8988T (cell line): ENCODE data around the gene NDUFA12.

Experiments used
- DNase-seq: peaks from one replicate; pipeline ENCODE4 v3.0.0; 2011

The NDUFA12 gene

DNA sequence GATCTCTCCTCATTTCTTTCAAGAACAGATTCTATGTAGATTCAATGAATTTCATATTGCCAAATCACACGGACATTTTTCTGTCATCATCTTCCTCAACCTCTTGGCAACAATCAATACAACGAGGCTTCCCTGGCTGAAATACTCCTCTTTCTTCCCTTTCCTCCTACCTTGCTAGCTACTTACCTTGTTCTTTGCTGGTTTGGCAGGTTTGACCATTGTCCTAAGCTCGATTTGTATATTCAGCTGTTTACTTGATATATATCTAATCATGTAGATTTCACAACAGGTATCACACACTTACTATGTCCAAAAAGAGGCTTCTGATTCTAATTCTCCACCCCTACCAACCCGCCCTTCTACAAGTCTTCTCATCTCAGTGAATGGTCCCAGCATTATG is 23.6 kb downstream of the NDUFA12 start:
- no peak for DNase-seq

DNA sequence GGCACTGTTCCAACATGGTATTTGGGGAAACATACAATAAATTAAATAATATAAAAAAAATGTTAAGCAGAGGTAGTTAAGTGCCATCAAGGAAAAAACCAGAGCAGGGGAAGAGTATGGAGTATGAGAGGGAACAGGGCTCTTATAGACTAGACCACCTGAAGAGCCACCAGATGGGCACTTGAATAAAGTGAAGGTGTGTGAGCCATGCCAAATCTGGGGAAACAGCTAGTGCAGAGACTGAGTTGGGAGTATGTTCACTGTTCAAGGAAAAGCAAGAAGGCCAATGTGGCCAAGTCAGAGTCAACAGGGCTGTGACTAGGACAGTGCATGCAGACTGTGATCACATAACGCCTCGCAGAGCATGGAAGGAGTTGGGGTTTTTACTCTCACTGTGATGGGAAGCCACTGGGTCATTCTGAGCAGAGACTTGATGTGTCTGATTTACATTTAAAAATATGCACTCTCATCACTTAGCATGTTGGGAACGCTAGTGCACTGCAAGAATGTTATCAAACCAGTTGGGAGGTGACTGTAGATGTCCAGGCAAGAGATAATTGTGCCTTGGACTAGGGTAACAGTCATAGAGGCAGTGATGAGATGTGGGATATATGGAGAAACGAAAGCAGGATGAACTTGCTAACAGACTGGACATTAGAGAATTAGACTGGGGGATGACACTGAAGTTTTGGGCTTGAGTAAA is 25.6 kb downstream of the NDUFA12 start:
- DNase-seq, result no peak

GRCh38 chr12:94973221-94973620 is 30.3 kb downstream of the NDUFA12 start:
- no peak for DNase-seq

GRCh38 chr12:94972795-94973194 is 30.7 kb downstream of the NDUFA12 start:
- no peak for DNase-seq

DNA sequence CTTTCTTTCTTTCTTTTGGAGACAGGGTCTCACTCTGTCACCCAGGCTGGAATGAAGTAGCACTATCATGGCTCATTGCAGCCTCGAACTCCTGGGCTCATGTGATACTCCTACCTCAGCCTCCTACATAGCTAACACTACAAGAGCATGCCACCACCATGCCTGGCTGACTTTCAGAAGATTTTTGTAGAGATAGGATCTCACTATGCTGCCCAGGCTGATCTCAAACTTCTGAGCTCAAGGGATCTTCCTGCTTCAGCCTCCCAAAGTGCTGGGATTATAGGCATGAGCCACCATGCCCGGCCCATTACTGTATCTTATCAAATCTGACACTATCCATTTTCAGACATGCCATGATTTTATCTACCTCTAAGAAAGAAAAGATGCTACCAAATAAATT is 31.6 kb downstream of the NDUFA12 start:
- no peak for DNase-seq

GRCh38 chr12:94970560-94970959 is 32.9 kb downstream of the NDUFA12 start:
- DNase-seq, result no peak

DNA sequence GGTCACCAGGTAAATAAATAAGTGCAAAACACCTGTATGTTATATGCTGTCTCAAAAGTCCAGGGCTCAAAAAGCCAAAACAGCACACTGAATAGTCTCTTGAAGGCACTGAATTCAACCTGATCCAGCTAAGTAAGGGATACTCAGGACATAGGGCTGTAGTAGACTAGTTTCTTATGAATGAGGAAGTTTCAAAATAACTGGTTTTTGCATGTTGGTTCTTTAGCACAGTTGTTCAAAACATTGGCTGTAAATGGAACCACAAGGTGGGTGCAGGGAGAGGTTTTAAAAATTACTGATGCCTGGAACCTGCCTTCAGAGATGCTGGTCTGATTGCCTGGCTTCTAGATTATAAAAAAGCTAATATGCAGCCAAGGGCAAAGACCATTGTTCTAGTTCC is 34.1 kb downstream of the NDUFA12 start:
- no peak for DNase-seq

GRCh38 chr12:94965982-94966630 is 37.4 kb downstream of the NDUFA12 start:
- DNase-seq, result no peak

- DNase-seq, result no peak
Measured at GRCh38 chr12:94963649-94964048, 39.8 kb downstream of the NDUFA12 start.

- no peak for DNase-seq
Measured at GRCh38 chr12:94962670-94963069, 40.8 kb downstream of the NDUFA12 start.

- DNase-seq, result no peak
Measured at GRCh38 chr12:94961911-94962310, 41.6 kb downstream of the NDUFA12 start.

DNA sequence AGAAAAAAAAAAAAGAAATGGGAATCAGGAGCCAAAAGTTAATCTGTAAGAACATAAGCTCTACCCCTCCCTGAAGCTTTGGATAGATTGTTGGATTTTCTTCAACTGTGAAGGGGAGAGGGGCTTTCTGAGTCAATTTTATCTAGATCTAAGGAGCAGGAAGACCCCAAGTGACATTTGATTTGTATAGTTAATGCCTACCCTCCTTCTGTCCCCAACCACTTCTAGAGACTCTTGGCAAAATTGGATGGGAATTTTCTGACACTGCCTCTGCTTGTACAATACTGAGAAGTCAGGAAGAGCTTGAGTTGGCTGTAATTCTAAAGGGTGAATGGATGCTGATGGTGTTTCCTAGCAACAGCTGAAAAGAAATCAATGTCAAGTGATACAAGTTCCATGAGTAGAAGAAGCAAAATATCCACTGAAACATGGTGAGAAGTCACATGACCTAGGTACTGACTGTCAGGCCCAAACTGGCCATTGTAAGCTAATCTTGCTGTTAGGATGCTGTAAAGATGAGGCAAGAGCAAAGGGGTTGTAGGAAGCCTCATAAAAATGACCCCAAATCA is 42.2 kb downstream of the NDUFA12 start:
- DNase-seq, result no peak

DNA sequence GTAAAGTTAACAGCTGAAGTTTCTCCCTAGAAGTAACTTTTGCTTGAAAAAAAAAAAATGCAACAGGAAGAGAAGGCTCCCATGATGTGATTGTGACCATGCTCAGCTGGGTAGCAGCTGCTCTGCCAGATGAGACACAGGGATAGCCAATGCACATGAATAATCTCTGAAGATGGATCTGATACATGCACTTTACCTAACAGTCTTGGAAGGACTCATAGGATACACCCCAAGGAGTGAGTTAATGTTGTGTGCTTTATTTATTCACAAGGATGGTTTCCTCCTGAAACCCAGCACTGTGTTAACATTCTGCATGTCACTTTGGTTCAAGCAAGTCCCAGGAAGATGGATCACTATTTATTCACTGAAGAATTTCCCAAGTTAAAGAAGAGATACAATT is 46.5 kb downstream of the NDUFA12 start:
- no peak for DNase-seq

DNA sequence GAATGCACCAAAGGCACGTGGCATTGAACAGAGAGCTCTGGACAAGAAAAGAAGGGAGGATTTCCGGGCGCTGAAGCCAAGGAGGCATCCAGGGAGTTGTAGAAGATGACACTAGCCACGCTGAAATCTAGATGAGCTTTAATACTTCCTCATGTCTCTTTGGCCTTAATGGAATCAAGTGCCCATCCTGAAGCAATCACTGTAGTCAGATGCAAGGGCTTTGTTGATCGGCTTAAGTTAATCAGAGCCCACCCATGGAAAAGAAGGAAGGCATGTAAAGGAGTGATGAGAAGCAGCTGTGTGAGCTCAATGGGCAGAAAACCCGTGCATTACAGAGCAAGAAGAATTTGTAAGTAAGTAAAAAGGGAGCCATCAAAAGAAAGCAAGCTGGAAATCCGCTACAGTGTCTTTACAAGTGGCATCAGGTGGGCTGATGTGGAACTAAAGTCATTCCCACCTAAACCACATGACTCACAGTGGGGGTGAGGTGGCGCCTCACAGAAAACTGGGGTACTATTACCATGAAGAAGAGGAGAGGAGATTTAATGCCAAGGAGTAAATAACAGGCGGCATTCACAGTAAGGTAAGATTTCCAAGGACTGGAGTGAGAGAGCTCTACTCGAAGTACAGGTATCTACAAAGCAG is 48.4 kb downstream of the NDUFA12 start:
- no peak for DNase-seq

- no peak for DNase-seq
Measured at GRCh38 chr12:94954029-94954685, 49.3 kb downstream of the NDUFA12 start.

DNA sequence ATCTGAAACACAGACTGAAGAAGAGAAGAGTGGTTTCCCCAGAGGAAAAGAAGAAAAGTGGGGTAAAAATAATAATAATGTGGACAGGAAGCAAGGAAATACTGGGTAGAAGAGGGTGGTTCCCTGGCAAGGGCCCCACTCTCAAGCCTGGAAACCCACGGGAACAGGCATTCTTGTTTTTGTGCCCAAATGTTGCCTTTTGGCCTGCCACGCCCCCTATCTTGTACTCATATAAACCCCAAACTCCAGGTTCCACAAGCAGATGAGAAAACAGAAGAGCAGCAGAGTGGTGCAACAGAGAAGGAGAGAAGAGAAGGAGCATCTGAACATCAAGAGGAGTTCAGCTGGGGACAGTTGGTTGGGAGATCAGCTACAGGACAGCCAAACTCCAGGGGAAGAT is 51.2 kb downstream of the NDUFA12 start:
- no peak for DNase-seq

- no peak for DNase-seq
Measured at GRCh38 chr12:94951071-94951934, 52.2 kb downstream of the NDUFA12 start.

GRCh38 chr12:94948232-94948810 is 55.2 kb downstream of the NDUFA12 start:
- DNase-seq, result no peak

- no peak for DNase-seq
Measured at GRCh38 chr12:94942663-94943062, 60.8 kb downstream of the NDUFA12 start.

GRCh38 chr12:94941440-94941862 is 62.0 kb downstream of the NDUFA12 start:
- DNase-seq, result no peak

GRCh38 chr12:94940771-94941170 is 62.7 kb downstream of the NDUFA12 start:
- DNase-seq, result no peak

DNA sequence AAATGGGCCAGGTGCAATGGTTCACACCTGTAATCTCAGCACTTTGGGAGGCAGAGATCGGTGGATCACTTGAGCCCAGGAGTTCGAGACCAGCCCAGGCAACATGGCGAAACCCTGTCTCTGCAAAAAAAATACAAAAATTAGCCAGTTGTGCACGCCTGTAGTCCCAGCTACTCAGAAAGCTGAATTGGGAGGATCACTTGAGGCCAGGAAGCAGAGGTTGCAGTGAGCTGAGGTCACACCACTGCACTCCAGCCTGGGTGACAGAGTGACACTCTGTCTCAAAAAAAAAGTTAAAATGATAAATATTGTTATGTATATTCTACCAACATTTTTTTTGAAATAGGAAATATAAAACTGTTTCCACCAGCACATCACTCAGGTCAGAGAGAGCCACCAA is 64.9 kb downstream of the NDUFA12 start:
- DNase-seq, result no peak
